HG03442 (cell line): ENCODE results near the gene SLC37A3.
"Not testable (repeated sequence)": the region's sequence is repeated elsewhere in the genome, so short reads cannot be mapped to it uniquely, and the experiment has no call there.

Experiments
- ATAC-seq: cut with Tn5 transposase; IDR thresholded peaks from one replicate; pipeline ENCODE4 v1.9.1; 2021; ENCODE audit warnings: mild to moderate bottlenecking, moderate library complexity; ENCODE audit not compliant: unreplicated experiment

SLC37A3 gene

GRCh38 chr7:140349144-140349771 is 49.1 kb downstream of the SLC37A3 start:
- no peak for ATAC-seq

GRCh38 chr7:140348161-140348849 is 50.0 kb downstream of the SLC37A3 start:
- ATAC-seq: no peak

- ATAC-seq: no peak
These were observed 51.1 kb downstream of the SLC37A3 start for GRCh38 chr7:140347218-140347617.

- no peak for ATAC-seq
These were observed 52.9 kb downstream of the SLC37A3 start for GRCh38 chr7:140345426-140345825.

GRCh38 chr7:140342727-140343514 is 55.4 kb downstream of the SLC37A3 start:
- ATAC-seq: no peak

GRCh38 chr7:140338959-140339358 is 59.4 kb downstream of the SLC37A3 start:
- not testable (repeated sequence) for ATAC-seq

- no peak for ATAC-seq
These were observed 63.8 kb downstream of the SLC37A3 start for GRCh38 chr7:140334341-140335057.

- no peak for ATAC-seq
These were observed 64.6 kb downstream of the SLC37A3 start for GRCh38 chr7:140333686-140334085.

- no peak for ATAC-seq
These were observed 65.1 kb downstream of the SLC37A3 start for GRCh38 chr7:140333223-140333622.

GRCh38 chr7:140330595-140330994 is 67.7 kb downstream of the SLC37A3 start:
- ATAC-seq: no peak

GRCh38 chr7:140330128-140330527 is 68.2 kb downstream of the SLC37A3 start:
- no peak for ATAC-seq

- no peak for ATAC-seq
These were observed 71.1 kb downstream of the SLC37A3 start for GRCh38 chr7:140327261-140327661.

GRCh38 chr7:140326116-140326928 is 72.0 kb downstream of the SLC37A3 start:
- no peak for ATAC-seq

- ATAC-seq: no peak
These were observed 72.7 kb downstream of the SLC37A3 start for GRCh38 chr7:140325600-140325999.

GRCh38 chr7:140324714-140325113 is 73.6 kb downstream of the SLC37A3 start:
- ATAC-seq: no peak

GRCh38 chr7:140322759-140323158 is 75.6 kb downstream of the SLC37A3 start:
- ATAC-seq: no peak

GRCh38 chr7:140320078-140320477 is 78.3 kb downstream of the SLC37A3 start:
- ATAC-seq: not testable (repeated sequence)

GRCh38 chr7:140317999-140318398 is 80.3 kb downstream of the SLC37A3 start:
- no peak for ATAC-seq

GRCh38 chr7:140317597-140317996 is 80.7 kb downstream of the SLC37A3 start:
- ATAC-seq: no peak

- no peak for ATAC-seq
These were observed 82.1 kb downstream of the SLC37A3 start for GRCh38 chr7:140316165-140316661.
